Suppressor macrophage (primary cell): Measurements from ENCODE around the gene ACVR1C.

Source experiments
- DNase-seq, 4 experiments: peaks; one replicate each; pipeline ENCODE4 v3.0.0-alpha.2; 2020 to 2022
- total RNA-seq, 17 experiments: gene quantifications; one replicate each; lab custom pipeline; 2026; ENCODE audit warnings: mixed read lengths in 6 of 17, inconsistent platforms in 3 of 17; lab: John Stamatoyannopoulos, UW

ACVR1C gene
- total RNA-seq: 0 to 3.3 (median 0.04) reads per million in 17 experiments

DNA sequence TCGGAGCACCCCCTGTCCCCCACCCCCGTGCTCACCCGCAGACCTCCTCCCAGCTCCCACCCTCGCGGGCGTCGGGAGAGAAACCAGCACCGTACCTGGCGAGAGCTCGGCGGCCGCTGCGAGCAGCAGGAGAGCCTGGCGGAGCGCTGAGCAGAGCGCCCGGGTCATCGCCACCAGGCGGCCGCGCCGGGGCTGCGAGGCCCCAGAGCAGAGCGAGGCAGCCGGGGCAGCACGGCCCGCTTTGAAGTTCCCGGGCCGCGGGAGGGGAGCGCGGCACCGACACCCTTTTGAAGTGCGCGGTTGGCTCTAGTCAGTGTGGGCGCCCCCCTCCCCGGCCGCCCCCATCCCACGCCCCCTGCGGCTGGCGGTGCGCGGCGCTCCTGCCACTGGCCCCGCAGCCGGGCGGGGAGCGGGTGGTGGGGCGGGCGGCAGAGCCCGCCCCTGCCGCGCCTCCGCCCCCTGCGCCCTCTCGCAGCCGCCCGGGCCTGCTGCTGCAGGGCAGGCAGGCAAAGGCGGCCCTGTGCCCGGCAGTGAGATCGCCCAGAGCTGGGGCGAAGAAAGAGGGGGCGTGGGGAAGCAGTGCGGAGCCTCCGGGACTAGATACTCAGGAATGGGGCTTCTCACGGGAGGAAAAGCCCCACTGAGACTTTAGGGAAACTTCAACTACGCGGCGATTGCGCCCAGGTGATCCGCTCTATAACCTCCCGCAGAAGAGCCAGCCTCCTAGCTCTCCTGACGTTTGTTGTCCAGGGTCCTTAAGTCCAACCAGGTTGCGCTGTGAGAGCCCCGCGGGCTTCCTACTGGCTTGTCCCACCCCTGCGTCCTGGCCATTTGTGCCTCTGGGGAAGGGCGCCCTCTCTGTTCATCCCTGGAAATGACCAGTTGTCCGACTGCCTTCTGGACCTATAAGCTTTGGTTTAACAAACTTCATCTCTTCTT, at the start of gene ACVR1C:
Gene ACVR1C (minus strand): TSS at position 388 of the 939 bp plus-strand sequence. CDS start 220 bp downstream, at position 168.
- peak; percentile 63 to 82 (median 74) for DNase-seq

DNA sequence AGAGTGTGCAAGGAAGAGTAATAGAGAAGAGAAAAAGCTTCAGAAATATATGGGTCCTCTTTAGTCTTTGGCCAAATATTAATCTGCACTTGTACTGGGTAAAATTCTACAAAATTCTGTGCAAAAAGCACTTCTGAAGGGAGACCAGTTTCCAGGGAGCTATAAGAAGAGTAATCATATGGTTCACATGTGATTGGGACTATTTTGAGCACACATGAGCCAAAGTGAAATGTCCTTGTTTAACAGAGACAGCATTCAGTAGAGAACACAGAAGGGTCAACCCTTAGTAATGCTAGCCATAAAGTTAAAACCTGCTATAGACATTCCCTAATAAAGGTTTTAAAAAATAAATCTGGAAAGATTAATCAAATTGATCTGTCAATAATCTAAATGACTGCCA, 49.3 kb upstream of the ACVR1C start:
- no peak for DNase-seq

DNA sequence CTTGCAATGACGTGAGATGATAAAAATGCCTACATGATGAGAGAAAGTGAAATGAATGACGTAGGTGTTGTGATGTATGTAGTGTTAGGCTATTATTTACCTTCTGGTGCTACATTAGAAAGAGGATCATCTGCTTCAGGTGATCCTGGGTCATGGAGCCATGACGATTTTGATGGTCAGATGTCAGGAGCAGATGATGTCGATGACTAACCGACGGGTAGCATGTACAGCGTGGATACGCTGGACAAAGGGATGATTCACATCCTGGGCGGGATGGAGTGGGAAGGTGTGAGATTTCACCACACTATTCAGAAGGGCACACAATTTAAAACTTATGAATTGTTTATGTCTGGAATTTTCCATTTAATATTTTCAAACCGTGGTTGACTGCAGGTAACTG, 43.5 kb upstream of the ACVR1C start:
- DNase-seq: peak in 1 of 4 experiments; percentile 1

DNA sequence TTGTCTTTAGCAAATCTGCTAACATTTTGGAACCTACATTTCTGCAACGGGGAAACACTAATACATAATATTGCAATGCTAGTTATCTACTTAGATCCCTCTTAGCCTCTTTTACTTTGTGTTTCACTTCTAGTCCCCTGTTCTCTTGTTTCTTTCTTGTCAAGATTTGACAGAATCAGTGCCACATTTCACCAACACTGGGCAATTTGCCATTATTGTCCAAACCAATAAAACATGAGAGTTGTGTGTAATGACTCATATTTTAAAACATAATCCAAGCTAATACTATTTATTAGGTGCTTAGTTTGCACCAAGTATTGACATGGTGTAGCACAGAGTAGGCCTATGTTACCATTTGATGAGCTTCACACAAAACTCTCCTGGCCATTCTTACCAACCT, 33.7 kb upstream of the ACVR1C start:
- no peak for DNase-seq

DNA sequence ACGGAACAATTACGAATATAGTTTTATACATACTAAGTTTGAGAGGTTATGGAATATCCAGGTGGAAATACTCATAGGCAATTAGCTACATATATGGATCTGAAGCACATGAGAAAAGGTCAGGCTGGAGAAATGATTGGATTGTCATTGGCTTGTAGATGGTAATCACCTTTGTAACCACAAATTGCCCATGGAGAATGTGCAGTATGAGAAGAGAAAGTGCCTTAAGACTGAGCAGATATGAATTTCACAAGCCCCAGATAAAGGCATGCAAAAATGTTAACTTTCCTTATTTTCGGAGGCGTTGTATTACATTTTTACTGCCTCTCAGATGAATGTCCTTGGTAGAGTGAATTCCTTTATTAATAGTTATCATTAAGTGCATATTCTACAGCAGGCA, 33.1 kb upstream of the ACVR1C start:
- DNase-seq: no peak

DNA sequence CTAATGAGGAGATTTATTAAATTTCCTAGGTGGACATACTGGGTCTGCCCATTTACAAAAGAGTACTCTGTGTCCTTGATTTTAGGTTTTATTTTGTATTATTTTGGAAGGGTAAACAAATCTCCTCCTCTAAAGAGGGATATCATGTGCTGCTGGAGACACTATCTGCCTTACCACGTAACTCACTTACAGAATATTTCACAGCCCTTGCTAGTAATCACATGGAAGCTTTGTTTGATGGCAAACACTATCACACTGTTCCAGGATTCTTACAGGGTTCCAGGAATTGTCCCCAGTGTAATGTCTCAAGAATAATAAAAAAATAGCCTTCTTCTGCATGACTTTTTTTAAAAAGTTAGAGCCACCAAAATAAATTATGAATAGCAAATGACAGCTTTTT, 29.2 kb upstream of the ACVR1C start:
- no peak for DNase-seq

DNA sequence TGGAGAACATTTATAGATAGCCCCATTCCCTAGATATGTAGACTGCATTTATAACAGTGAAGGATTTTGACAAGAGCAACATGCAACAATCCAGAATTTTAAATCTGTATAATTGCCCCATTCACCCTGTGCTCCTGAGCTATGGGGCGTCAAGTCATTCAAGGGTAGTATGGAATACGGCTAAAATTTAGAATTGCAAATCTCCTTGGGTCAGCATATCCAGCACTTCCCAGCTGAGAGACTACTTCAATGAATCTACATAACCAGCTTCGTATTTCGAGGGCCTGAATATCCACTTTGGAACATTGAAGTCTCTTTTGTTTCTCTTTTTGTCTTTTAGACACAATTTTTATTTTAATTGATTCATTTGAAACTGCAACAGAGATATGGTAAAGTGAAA, 28.4 kb upstream of the ACVR1C start:
- DNase-seq: no peak

DNA sequence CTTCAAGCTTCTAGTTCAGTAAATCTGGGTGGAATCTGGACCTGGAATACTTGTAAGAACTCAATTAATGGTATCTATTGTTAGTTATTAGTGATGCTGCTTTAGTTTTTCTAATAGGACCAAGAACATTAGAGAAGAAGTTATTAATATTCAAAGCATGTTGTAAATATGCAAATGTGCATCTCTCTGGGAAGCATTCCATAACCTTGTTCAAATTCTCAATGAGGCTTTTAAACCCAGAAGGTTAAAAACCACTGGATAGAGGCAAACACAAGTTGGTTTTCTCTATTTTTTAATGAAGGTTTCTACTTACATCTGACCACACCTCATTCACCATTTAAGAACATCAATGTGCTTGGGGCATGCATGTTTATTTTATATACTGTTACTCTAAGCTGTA, 16.1 kb upstream of the ACVR1C start:
- no peak for DNase-seq

DNA sequence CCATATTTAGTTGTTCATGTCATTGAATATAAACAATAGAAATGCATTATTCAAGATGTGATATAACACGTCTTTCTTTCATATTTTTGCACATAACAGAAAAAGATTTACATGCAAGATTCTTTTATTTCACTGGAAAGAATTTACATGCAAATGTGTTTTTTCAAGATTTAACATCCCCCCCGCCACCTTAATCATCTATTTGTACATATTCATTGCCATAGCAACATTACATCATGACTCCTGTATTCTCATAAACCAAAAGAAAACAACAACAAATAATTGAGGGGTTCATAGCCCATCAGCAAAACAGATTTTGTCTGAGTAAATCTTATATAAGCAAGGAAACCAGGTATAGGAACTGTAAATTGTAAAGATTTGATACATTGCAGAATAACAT, 3.2 kb upstream of the ACVR1C start:
- no peak for DNase-seq

DNA sequence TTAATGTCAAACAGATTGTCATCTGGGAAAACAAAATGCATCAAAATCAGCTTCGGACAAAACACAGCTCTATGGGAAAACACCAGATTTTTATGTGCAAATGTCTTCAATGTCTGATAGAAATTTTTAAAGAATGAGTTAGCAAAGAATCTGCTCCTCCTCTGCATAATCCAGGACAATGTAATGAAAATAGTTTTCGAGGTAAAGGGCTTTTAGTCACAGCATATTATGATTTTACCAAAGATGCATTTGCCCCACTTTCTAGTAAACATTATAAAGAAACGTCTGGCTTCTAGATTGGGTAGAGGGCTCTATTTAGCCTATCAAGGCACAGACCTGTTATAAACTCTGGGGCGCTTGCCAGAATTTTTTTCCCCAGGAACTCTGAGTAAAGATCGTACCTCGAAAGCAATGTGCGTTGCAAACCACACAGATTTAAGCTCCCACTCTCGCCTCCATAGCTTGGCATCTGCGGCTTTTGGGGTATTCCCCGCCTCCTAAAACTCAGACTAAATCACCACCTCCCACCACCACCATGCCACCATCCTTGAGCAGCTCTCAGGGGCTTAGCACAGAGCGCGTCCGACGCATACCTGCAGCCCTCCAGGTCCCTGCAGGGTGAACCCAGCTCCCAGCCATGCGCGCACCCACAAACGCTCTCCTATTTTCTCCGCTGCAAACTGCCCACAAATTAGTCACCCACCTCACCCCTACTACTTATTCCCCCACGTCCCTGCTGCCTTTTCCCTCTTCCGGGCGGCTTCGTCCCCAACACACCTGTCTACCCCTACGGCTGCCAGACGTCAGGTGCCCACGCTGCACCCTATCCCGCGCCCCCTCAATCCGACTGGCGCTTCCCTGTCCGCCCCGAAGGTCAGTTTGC, 829 bp downstream of the ACVR1C start:
- DNase-seq: peak in 3 of 4 experiments; percentile 1 to 5 (median 2)

DNA sequence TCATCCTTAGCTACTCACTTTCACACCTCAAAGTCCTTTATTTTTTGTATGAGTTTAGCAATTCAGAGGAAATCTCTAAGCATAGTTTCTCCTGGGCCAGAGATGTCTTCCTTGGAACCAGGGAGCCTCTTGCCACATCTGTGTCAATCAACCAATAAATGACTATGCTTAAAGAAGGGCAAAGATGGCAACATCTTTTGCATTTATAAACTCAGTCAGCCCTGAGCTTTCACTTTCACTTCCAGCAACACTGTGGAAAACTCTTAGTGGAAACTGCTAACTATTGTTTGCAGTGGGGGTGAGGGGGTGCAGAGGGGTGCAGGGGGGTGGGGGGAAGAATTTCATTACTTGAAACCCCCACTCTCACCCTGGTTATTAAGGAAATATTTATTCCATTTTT, 3.4 kb downstream of the ACVR1C start:
- DNase-seq: peak in 1 of 4 experiments; percentile 7

DNA sequence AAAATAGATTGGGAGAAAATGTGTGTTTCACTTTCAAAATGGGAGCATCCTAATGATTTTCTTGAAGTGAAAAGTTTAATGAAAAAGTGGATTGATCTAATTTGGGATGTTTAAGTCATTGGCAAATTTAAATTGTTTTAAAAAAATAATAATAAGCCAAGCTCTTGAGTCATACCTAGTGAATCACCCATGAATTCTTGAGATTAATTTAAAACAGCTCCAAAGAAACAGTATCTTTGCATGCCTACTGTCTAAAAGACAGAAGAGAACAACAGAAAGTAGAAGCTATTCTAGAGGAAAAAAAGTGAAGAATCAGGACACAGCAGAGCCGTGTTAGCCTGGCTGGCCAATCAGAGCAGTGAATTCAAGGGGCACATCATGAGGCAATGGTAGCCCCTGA, 7.7 kb downstream of the ACVR1C start:
- no peak for DNase-seq

DNA sequence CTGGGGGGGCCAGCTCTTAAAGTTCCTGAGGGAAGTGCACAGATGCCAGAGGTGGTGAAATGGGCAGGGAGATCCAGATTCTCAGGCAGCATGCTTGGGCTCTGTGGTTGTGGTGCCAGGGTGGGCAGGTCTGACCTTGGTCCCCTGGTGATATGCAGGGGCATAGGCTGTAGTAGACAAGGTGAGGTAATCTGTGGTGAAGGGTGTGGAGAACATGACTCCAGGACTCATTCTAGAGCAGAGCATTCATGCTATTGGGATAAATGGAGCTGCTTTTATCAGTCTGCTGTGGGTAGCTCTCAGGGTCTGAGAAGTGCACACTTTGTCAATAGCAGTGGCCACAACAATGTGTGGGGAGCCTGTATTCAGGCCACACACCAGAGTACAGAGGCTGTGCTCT, 16.9 kb downstream of the ACVR1C start:
- DNase-seq: no peak

DNA sequence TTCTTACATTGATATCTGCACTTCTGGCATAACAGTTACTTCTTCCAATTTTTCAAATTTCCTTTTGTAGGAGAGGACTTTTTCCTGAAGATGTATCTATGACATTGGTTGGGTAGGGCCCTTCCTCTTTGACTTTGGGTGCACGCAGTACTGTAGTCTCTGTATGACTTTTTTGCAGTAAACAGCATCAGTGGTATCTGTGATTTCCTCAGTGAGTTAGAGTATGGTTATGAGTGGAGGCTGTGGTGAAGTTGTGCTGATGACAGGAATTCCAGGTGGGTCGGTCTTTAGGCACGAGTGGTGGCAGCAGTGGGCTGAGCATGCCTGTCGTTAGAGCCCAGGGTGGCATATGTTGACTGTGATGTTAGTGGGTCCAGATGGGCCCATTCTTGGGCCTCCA, 17.6 kb downstream of the ACVR1C start:
- no peak for DNase-seq

DNA sequence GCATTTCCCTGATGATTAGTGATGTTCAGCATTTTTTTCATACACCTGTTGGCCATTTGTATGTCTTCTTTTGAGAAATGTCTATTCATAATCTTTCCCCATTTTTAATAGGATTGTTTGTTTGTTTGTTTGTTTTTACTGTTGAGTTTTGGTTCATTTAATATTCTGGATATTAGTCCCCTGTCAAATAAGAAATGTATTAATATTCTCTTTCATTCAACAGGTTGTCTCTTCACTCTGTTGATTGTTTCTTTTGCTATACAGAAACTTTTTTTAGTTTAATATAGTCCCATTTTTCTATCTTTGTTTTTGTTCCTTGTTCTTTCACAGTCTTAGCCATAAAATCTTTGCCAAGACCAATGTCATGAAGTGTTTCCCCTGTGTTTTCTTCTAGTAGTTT, 22.1 kb downstream of the ACVR1C start:
- no peak for DNase-seq

DNA sequence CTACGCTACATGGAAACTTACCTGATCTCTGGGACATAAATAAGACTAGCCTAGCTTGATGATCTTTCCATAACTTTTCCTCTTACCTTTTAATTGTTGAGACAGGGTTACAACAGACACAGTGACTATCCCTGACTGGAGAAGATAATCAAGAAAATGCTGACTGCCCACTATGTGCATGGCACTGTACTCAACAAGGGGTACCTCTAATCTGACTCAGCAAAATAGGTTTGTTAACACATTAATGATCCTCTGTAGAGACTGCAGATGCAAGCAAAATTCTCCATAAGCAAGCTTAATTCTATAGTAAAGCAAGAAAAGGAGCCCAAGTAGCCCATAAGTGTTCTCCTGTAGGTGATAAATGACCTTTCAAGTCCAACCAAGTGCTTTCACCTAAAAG, 25.5 kb downstream of the ACVR1C start:
- no peak for DNase-seq

DNA sequence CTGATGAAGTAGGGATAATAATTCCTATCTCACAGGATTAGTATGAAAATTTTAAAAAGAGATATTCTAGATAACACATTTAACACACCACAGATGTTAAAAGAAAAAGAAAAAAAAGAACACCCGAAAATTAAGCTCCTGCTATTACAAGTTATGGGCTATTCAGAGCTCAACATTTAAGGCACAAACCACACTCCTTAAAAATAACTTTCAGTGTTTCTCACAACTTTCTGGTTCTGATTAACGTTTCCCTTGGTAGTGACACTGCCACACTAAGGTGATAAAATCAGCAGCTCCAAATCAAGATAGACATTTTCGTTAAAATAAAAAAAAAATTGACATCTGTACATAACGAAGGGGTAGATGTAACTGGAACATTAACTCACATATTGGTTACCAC, 26.9 kb downstream of the ACVR1C start:
- no peak for DNase-seq

DNA sequence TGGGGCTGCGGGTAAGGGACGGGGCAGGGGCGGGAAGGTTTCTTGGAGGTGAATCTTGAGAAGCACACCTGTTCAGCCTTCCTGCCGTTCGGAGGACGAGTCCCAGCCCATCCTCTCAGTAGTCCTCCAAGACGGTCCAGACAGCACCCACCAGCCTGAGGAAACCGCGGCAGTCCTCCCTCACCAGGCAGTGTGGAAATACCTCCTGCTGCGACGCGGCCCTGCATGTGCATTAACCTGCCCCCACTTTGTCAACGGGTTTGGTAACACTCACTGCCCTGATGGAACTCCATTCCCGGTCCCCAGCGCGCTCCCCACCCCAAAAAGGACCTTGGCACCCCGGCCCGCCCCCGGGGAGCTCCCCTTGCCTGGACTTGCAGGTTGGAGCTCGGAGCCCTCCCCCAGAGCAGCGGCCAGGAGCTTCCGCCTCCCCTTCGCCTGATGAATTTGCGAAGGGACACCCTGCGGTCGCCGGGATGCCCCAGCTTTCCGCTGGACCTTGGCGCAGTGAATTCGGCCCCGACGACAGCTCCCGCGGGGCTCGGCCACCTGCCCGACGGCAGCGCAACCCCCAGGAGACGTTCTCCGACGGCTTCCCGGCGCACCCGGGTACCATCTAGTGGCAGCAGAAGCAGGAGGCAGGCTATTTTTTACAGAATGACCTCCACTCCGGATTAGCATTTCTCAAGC, 31.5 kb downstream of the ACVR1C start:
- peak; percentile 12 to 67 (median 50) for DNase-seq

DNA sequence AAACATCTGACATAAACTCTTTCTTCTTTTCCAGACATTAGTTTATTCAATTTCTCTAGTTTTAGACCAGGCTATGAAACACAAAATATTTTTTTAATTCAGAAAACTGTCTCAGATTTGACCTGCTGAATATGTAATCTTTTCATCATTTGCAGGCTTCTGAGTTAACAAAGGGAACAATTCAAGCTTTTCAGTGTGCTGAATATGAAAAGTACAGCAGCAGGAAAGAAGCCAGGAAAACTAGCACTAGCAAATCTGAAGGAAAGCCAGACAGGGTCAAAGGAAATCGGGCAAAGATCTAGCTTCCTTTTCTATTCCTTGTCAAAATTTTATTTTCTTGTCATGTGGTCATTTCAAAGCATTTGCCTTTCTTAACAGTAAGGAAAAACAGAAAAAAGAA, 35.3 kb downstream of the ACVR1C start:
- DNase-seq: no peak

DNA sequence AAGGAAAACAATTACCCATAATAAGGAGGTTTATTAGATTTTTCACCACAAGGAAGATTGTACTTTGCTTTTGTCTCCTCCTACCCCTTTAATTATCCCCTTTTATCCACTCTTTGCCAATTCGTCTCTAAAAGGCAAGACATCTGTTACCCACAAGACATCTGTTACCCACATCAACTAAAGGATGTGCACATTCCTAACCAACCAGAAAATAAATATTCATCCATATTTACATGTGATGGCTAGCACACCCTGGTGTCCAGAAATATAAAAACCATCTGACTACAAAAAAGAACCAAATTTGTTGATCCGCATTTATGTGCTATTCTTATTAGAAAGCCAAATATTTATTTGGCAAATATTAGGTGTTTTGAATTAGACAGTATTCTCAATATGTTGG, 35.7 kb downstream of the ACVR1C start:
- peak in 3 of 4 experiments; percentile 4 to 28 (median 10) for DNase-seq

DNA sequence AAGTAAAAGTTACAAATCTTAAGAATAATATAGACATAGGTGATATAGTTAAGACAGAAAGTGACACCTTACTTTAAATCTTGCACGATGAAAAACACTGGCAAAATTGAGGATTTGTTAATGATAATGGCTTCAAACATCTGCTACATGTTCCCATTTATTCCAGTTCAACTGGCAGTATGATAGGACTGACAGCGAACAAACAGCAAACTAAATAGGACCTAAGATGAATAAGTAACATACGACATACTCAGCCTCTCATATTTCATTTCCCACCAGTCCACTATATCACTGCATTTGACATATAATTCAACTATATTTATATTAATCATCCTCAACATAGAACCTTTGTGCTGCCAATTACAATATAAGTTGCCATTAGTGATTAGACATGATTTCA, 36.3 kb downstream of the ACVR1C start:
- no peak for DNase-seq

DNA sequence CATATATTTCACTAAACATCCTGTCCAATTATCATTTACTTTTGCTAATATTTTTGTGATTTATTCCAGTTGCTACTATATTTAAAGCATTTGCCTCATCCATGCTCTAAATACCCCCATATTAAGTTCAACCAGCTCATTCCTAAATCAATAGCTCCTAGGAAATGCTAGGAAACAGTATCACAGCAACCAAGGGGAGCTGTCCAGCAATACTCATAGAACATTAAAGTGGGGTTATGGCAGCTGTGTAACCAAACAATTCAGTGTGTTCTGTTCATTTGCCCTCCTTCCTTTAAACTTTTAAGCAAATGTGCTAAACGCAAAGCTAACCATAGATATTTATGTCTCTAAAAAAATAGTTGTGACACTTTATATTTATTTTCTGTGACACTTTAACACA, 41.1 kb downstream of the ACVR1C start:
- DNase-seq: no peak

DNA sequence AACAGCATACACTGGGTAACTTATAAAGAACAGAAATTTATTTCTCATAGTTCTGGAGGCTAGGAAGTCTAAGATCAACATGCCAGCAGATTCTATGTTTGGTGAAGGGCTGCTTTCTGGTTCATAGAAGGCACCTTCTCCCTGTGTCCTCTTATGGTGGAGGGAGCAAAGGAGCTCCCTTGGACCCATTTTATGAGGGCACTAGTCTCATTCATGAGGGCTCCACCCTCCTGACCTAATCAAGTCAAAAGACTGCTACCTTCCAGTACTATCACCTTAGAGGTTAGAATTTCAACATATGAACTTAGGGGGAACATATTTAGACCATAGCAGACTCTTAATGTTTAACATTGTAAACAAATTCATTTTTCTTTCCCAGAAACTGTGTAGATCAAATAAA, 54.5 kb downstream of the ACVR1C start:
- no peak for DNase-seq
